Measurements from ENCODE around the gene AGO3. TPM values are rescaled to one million over a fixed set of nuclear protein-coding genes. Genes with fewer than 3 reads are reported as not detected.

AGO3 gene
- total RNA-seq, 1 donor from 2014 or later, result 27.0 TPM

DNA sequence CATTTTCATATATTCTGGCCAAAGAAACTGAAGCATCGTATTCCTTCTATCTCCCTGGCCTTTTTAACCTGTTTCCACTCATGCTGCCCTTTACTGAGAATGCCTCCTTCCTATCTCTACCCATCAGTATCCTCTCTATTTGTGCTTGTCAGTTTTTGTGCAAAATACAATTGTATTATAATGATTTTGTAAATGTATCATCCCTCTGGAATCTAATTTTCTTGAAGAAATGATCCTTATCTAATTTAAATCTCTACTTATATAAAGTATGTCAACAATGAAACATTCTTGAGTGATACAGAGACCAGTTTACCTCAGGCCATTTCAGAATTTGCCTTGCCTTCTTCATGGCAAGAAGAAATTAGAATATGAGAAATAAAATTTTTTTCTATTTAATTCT lies 93.9 kb downstream of the AGO3 start:
- DNase-seq (ENCODE audit: low read depth) (no peak), FAIRE-seq (no peak)
- Mint-ChIP-seq H3K27ac (ENCODE audit: unreplicated experiment) (no peak overlapping the region), H3K4me1 (ENCODE audit: low read depth, unreplicated experiment) (no peaks in the 10 kb centered on the region), H3K36me3 (ENCODE audit: low read depth, unreplicated experiment) (peaks cover 9% of the 10 kb centered on the region), H3K9me3 (ENCODE audit: unreplicated experiment) (peaks cover 3% of the 10 kb centered on the region), H3K4me3 (ENCODE audit: unreplicated experiment) (no peak overlapping the region), H3K27me3 (ENCODE audit: low read depth, unreplicated experiment) (no peaks in the 10 kb centered on the region)
- Histone ChIP-seq H4K20me1 (ENCODE audit: insufficient read depth, low read length) (no peaks in the 10 kb centered on the region), H3K4me3 (ENCODE audit: insufficient read depth, low read depth, low read length) (no peak overlapping the region), H3K9me3 (ENCODE audit: insufficient read depth, low read depth, low read length) (peaks cover 3% of the 10 kb centered on the region), H3K4me2 (ENCODE audit: low read length) (no peak overlapping the region), H3K79me2 (ENCODE audit: insufficient read depth, low read length) (no peaks in the 10 kb centered on the region), H3K27ac (ENCODE audit: low read depth, low read length) (no peak overlapping the region), H2AFZ (ENCODE audit: low read depth, low read length) (no peak overlapping the region), H3K4me1 (ENCODE audit: insufficient read depth, low read length) (no peaks in the 10 kb centered on the region), H3K9ac (ENCODE audit: low read length) (no peak overlapping the region), H3K36me3 (ENCODE audit: insufficient read depth, low read length) (peaks cover 21% of the 10 kb centered on the region), H3K27me3 (ENCODE audit: insufficient read depth, low read length) (no peaks in the 10 kb centered on the region)
- TF ChIP-seq, protein P1, sequence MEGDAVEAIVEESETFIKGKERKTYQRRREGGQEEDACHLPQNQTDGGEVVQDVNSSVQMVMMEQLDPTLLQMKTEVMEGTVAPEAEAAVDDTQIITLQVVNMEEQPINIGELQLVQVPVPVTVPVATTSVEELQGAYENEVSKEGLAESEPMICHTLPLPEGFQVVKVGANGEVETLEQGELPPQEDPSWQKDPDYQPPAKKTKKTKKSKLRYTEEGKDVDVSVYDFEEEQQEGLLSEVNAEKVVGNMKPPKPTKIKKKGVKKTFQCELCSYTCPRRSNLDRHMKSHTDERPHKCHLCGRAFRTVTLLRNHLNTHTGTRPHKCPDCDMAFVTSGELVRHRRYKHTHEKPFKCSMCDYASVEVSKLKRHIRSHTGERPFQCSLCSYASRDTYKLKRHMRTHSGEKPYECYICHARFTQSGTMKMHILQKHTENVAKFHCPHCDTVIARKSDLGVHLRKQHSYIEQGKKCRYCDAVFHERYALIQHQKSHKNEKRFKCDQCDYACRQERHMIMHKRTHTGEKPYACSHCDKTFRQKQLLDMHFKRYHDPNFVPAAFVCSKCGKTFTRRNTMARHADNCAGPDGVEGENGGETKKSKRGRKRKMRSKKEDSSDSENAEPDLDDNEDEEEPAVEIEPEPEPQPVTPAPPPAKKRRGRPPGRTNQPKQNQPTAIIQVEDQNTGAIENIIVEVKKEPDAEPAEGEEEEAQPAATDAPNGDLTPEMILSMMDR (IDR thresholded peaks at IDR 0.05; ENCODE audit: insufficient read depth, low read depth, low read length), result no peak
- TF ChIP-seq EZH2 (IDR thresholded peaks at IDR 0.05; ENCODE audit: insufficient read depth, low read length), result no peak

DNA sequence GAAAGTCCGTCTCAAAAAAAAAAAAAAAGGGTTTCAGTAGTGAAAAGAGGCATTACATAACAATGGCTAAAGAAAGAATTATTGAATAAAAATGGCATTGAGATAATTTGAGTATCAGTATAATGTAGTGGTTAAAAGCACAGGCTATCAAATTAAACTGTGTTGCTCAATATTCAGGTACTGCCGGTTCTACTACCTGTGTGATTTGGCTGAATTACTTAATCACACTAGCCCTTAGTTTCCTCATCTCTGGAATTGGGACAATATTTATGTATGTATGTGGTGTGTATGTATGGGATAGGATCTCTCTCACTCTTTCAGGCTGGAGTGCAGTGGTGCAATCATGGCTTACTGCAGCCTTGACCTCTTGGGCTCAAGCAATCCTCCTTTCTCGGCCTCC lies 96.9 kb downstream of the AGO3 start:
- Histone ChIP-seq H2AFZ (ENCODE audit: low read depth, low read length) (no peak overlapping the region), H3K4me3 (ENCODE audit: insufficient read depth, low read depth, low read length) (no peak overlapping the region), H3K27ac (ENCODE audit: low read depth, low read length) (no peak overlapping the region), H3K9ac (ENCODE audit: low read length) (no peak overlapping the region), H3K4me1 (ENCODE audit: insufficient read depth, low read length) (no peaks in the 10 kb centered on the region), H3K27me3 (ENCODE audit: insufficient read depth, low read length) (no peaks in the 10 kb centered on the region), H3K9me3 (ENCODE audit: insufficient read depth, low read depth, low read length) (peaks cover 3% of the 10 kb centered on the region), H4K20me1 (ENCODE audit: insufficient read depth, low read length) (no peaks in the 10 kb centered on the region), H3K4me2 (ENCODE audit: low read length) (no peak overlapping the region), H3K79me2 (ENCODE audit: insufficient read depth, low read length) (no peaks in the 10 kb centered on the region), H3K36me3 (ENCODE audit: insufficient read depth, low read length) (peaks cover 19% of the 10 kb centered on the region)
- Mint-ChIP-seq H3K4me3 (ENCODE audit: unreplicated experiment) (no peak overlapping the region), H3K27ac (ENCODE audit: unreplicated experiment) (no peak overlapping the region), H3K27me3 (ENCODE audit: low read depth, unreplicated experiment) (no peaks in the 10 kb centered on the region), H3K36me3 (ENCODE audit: low read depth, unreplicated experiment) (peaks cover 9% of the 10 kb centered on the region), H3K4me1 (ENCODE audit: low read depth, unreplicated experiment) (no peaks in the 10 kb centered on the region), H3K9me3 (ENCODE audit: unreplicated experiment) (peaks cover 3% of the 10 kb centered on the region)
- DNase-seq (ENCODE audit: low read depth) (no peak), FAIRE-seq (no peak)
- no peak for TF ChIP-seq EZH2 (IDR thresholded peaks at IDR 0.05; ENCODE audit: insufficient read depth, low read length)
- TF ChIP-seq, protein P1 (IDR thresholded peaks at IDR 0.05; ENCODE audit: insufficient read depth, low read depth, low read length), result no peak

DNA sequence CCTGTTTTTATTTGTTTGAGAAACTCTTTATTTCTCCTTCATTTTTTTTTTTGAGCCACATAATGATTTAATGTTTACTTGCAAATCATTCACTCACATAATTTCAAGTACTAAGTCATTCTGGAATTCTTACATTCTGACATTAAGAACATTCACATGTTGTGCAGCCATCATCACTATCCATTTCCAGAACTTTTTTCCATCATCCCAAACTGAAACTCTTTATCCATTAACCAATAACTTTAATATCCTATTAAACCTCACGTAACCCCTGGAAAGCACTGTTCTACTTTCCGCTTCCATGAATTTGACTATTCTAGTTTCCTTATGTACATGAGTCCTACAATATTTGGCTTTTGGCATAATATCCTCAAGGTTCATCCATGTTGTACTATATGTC lies 100.5 kb downstream of the AGO3 start:
- no peak for DNase-seq (ENCODE audit: low read depth)
- Mint-ChIP-seq H3K27ac (ENCODE audit: unreplicated experiment) (no peak overlapping the region), H3K36me3 (ENCODE audit: low read depth, unreplicated experiment) (peaks cover 6% of the 10 kb centered on the region), H3K4me3 (ENCODE audit: unreplicated experiment) (no peak overlapping the region), H3K9me3 (ENCODE audit: unreplicated experiment) (peaks cover 2% of the 10 kb centered on the region), H3K4me1 (ENCODE audit: low read depth, unreplicated experiment) (peaks cover 1% of the 10 kb centered on the region), H3K27me3 (ENCODE audit: low read depth, unreplicated experiment) (no peaks in the 10 kb centered on the region)
- H3K9ac ChIP-seq (ENCODE audit: low read length), result no peak overlapping the region
- FAIRE-seq, result no peak
- TF ChIP-seq EZH2 (IDR thresholded peaks at IDR 0.05; ENCODE audit: insufficient read depth, low read length), result no peak
- TF ChIP-seq, protein P1 (IDR thresholded peaks at IDR 0.05; ENCODE audit: insufficient read depth, low read depth, low read length), result no peak
- H3K36me3 ChIP-seq (ENCODE audit: insufficient read depth, low read length), result peaks cover 12% of the 10 kb centered on the region
- H3K79me2 ChIP-seq (ENCODE audit: insufficient read depth, low read length), result no peaks in the 10 kb centered on the region
- no peak overlapping the region for H3K4me3 ChIP-seq (ENCODE audit: insufficient read depth, low read depth, low read length)
- H3K4me1 ChIP-seq (ENCODE audit: insufficient read depth, low read length), result no peaks in the 10 kb centered on the region
- no peaks in the 10 kb centered on the region for H3K9me3 ChIP-seq (ENCODE audit: insufficient read depth, low read depth, low read length)
- H3K27ac ChIP-seq (ENCODE audit: low read depth, low read length), result no peak overlapping the region
- no peak overlapping the region for H3K4me2 ChIP-seq (ENCODE audit: low read length)
- no peaks in the 10 kb centered on the region for H4K20me1 ChIP-seq (ENCODE audit: insufficient read depth, low read length)
- H3K27me3 ChIP-seq (ENCODE audit: insufficient read depth, low read length), result no peaks in the 10 kb centered on the region
- H2AFZ ChIP-seq (ENCODE audit: low read depth, low read length), result no peak overlapping the region

Measured in astrocyte (in vitro differentiated cells and primary cell).